HepG2 (cell line): ENCODE measurements around the gene CEACAM16. TPM values are rescaled to one million over a fixed set of nuclear protein-coding genes. Genes with fewer than 3 reads are reported as not detected.

Experiments used
- ATAC-seq: fragments of 200-7000 bp; cut with Tn5 transposase; 3 replicates; pipeline ENCODE4 v1.9.1; 2020; ENCODE audit warnings: mild to moderate bottlenecking, moderate library complexity
- BruUV-seq: library from RNA; stranded (reverse); fragments of 400-500 nt; replicated peaks from 2 replicates; lab custom pipeline; 2021; lab: Mats Ljungman, UMichigan
- CTCF ChIA-PET: fragments of 300-600 bp; formaldehyde crosslinking; extraction: SDS; loops from one replicate; lab custom pipeline; 2021; ENCODE audit warnings: low total read pairs, inconsistent platforms, low intra/inter-chr PET ratio; lab: Yijun Ruan, JAX
- POLR2A ChIA-PET: fragments of 350-600 bp; sonication (Branson Sonifier 250); formaldehyde crosslinking; loops from one replicate; lab custom pipeline; 2020; ENCODE audit warnings: antibody characterized with exemption, inconsistent platforms; lab: Yijun Ruan, JAX
- DNase-seq: peaks from one replicate; pipeline ENCODE4 v3.0.0-alpha.2; 2015; ENCODE audit warnings: low spot score
- FAIRE-seq: peaks from 3 replicates; lab custom pipeline; 2011; peaks lifted over from hg19 to GRCh38; lab: Jason Lieb, UNC
- H2AFZ ChIP-seq: one replicate; pipeline ENCODE4 v1.6.1; 2011; ENCODE audit warnings: low read length, inconsistent platforms
- H3K27ac ChIP-seq: fragments of 300-600 bp; 3 replicates; pipeline ENCODE4 v1.8.0; 2011; ENCODE audit warnings: mixed run types, mild to moderate bottlenecking, mixed read lengths, low read length, inconsistent platforms; ENCODE audit not compliant: insufficient read depth; ENCODE audit errors: extremely low read length
- H3K27me3 ChIP-seq, 2 experiments: fragments of 200-600 bp in 1 of 2; 2 replicates in 1 of 2; 3 replicates in 1 of 2; pipeline versions ENCODE4 v1.6.0 to v1.8.0; 2011; ENCODE audit warnings: low read length in 2 of 2, mild to moderate bottlenecking in 2 of 2, moderate library complexity in 2 of 2, inconsistent platforms in 1 of 2; ENCODE audit not compliant: insufficient read depth in 2 of 2, control insufficient read depth in 1 of 2
- H3K36me3 ChIP-seq, 2 experiments: fragments of 200-600 bp in 1 of 2; replicated peaks in 1 of 2; 2 replicates in 1 of 2; 3 replicates in 1 of 2; pipeline versions ENCODE4 v1.5.1 to v1.8.0; 2011; ENCODE audit warnings: low read length in 2 of 2, inconsistent platforms in 1 of 2; ENCODE audit not compliant: insufficient read depth in 2 of 2, control insufficient read depth in 1 of 2
- H3K4me1 ChIP-seq: 2 replicates; pipeline ENCODE4 v1.5.1; 2012; ENCODE audit warnings: low read length, inconsistent platforms; ENCODE audit not compliant: insufficient read depth
- H3K4me2 ChIP-seq: 2 replicates; pipeline ENCODE4 v1.6.0; 2011; ENCODE audit warnings: low read depth, low read length, inconsistent platforms
- H3K4me3 ChIP-seq, 3 experiments: fragments of 200-600 bp in 1 of 3; sonication (generic), shearing (Covaris generic) in 1 of 3; replicated peaks in 1 of 3; 2 replicates each; pipeline ENCODE4 v1.5.1; 2011 to 2016; ENCODE audit warnings: low read length in 3 of 3, inconsistent platforms in 2 of 3, low read depth in 2 of 3, mild to moderate bottlenecking in 2 of 3, control low read depth in 1 of 3, mixed read lengths in 1 of 3; ENCODE audit not compliant: insufficient read depth in 1 of 3
- H3K79me2 ChIP-seq: one replicate; pipeline ENCODE4 v1.6.1; 2011; ENCODE audit warnings: low read length, inconsistent platforms; ENCODE audit not compliant: insufficient read depth
- H3K9ac ChIP-seq: 2 replicates; pipeline ENCODE4 v1.6.0; 2011; ENCODE audit warnings: mild to moderate bottlenecking, low read depth, low read length, inconsistent platforms; ENCODE audit not compliant: insufficient read depth
- H3K9me3 ChIP-seq: 2 replicates; pipeline ENCODE4 v1.5.1; 2012; ENCODE audit warnings: mild to moderate bottlenecking, low read length
- H4K20me1 ChIP-seq: 2 replicates; pipeline ENCODE4 v1.6.0; 2011; ENCODE audit warnings: inconsistent platforms, mild to moderate bottlenecking, low read length, moderate library complexity; ENCODE audit not compliant: insufficient read depth
- ATF7-NPFF ChIP-seq: sonication (generic); formaldehyde crosslinking; IDR thresholded peaks from 2 replicates; pipeline ENCODE4 v1.8.1; 2023; ENCODE audit warnings: mild to moderate bottlenecking, low read depth, missing genetic modification reagents, moderate library complexity
- MXD3 ChIP-seq: IDR thresholded peaks from 2 replicates; pipeline ENCODE4 v1.6.1; 2016; ENCODE audit warnings: mild to moderate bottlenecking, missing biosample characterization, missing genetic modification reagents
- ZBTB10 ChIP-seq: sonication (generic); formaldehyde crosslinking; IDR thresholded peaks from 2 replicates; pipeline ENCODE4 v1.4.0; 2020; ENCODE audit warnings: missing genetic modification reagents, borderline replicate concordance
- ZFP36L1 ChIP-seq: sonication (generic); formaldehyde crosslinking; IDR thresholded peaks from 2 replicates; pipeline ENCODE4 v1.8.0; 2022; ENCODE audit warnings: mild to moderate bottlenecking, missing genetic modification reagents, moderate library complexity
- ZFP36L2 ChIP-seq: sonication (generic); formaldehyde crosslinking; IDR thresholded peaks from 2 replicates; pipeline ENCODE4 v1.4.0; 2020; ENCODE audit warnings: missing genetic modification reagents
- ZIK1 ChIP-seq: sonication (generic); formaldehyde crosslinking; IDR thresholded peaks from 2 replicates; pipeline ENCODE4 v1.5.0; 2020; ENCODE audit warnings: mild to moderate bottlenecking, low read depth, missing genetic modification reagents, borderline replicate concordance
- ZNF678 ChIP-seq: sonication (generic); formaldehyde crosslinking; IDR thresholded peaks from 2 replicates; pipeline ENCODE4 v1.4.0; 2020; ENCODE audit warnings: mild to moderate bottlenecking, missing genetic modification reagents
- WGBS: methylation state at CpG from one replicate; pipeline ENCODE4 v1.1.6; 2017; ENCODE audit warnings: low lambda C conversion rate; 5-methylcytosine and 5-hydroxymethylcytosine counted together
- in situ Hi-C: cut with HindIII; loops from 2 replicates; pipeline ENCODE4 v1.10.0; 2017; ENCODE audit warnings: low pct_unique_long_range_greater_than_20kb; ENCODE audit not compliant: extremely low pct_ligation_motif_present
- intact Hi-C: fragments of 100-400 bp; cut with micrococcal nuclease; formaldehyde crosslinking; loops from one replicate; pipeline ENCODE4 v1.10.0; 2022; ENCODE audit not compliant: unreplicated experiment
- polyA plus RNA-seq, 8 experiments: library from polyadenylated mRNA; depleted of rRNA in 3 of 8; stranded (reverse) in 7 of 8; unstranded in 1 of 8; fragments of >200 nt; fragmentation: Illumina TruSeq in 4 of 8; extraction: Trizol in 4 of 8; gene quantifications; 2 replicates each; pipeline versions ENCODE4 v1.2.1 to v1.2.3, GENCODE V29; 2011 to 2016; ENCODE audit warnings: low read depth in 4 of 8, missing spikeins in 1 of 8, mixed read lengths in 1 of 8; ENCODE audit not compliant: insufficient read depth in 1 of 8
- total RNA-seq, 5 experiments: library from RNA; depleted of rRNA; stranded (reverse); fragments of >200 nt; fragmentation: Illumina TruSeq; extraction: Trizol; gene quantifications; 2 replicates each; pipeline ENCODE4 v1.2.3, GENCODE V29; 2016; ENCODE audit warnings: low read depth in 1 of 5

Gene CEACAM16
- total and polyA plus RNA-seq, 2 of the 13 experiments (the other 11 are each of a cell fraction or from before 2014, with no cell fraction given) = not detected

- in situ Hi-C loops = no loop called here
- CTCF ChIA-PET = no interaction called here
- POLR2A ChIA-PET = interaction anchor here (0.6 to 1.7 kb wide), 7 partner anchors 12 to 31 kb away, joined by 3 to 9 read pairs (median 5); no protein-coding TSS in a partner anchor
These were observed 50.3 kb downstream of the CEACAM16 start for GRCh38 chr19:44749292-44749691.

More at GRCh38 chr19:44749292-44749691, 50.3 kb downstream of the CEACAM16 start:
- Histone ChIP-seq H3K79me2 (peaks cover 16% of the 10 kb centered on the region), H2AFZ (no peak overlapping the region), H3K27me3 (no peaks in the 10 kb centered on the region; a peak in 1 of 5 replicates), H4K20me1 (no peaks in the 10 kb centered on the region), H3K4me1 (peaks cover 81% of the 10 kb centered on the region), H3K9me3 (no peaks in the 10 kb centered on the region), H3K4me2 (peak overlapping the region; percentile 84), H3K4me3 (peak overlapping the region; percentile 71 to 97 (median 79)), H3K9ac (peak overlapping the region; percentile 86), H3K36me3 (peaks cover 1 to 6% of the 10 kb centered on the region in 2 experiments; a peak in 3 of 5 replicates), H3K27ac (peak overlapping the region; percentile 95)
- 41% methylated on average over 1 of the region's 1 CpG for WGBS
- FAIRE-seq (no peak), DNase-seq (no peak), ATAC-seq (no peak)
- intact Hi-C loops = no loop called here
- TF ChIP-seq ZBTB10 (CRISPR knock-in tag) (peak; percentile 54; the same call in 1 of the 2 replicates), ZFP36L2 (CRISPR knock-in tag) (no peak), ZIK1 (CRISPR knock-in tag) (no peak), ZNF678 (CRISPR knock-in tag) (no peak), MXD3 (no peak), ATF7-NPFF (CRISPR knock-in tag) (no peak), ZFP36L1 (no peak)
- BruUV-seq = TSS peak; percentile 66
